OCI-LY7 (cell line): ENCODE results near the gene HCK.

Source experiments
- CTCF ChIP-seq: fragments of 200-600 bp; sonication (generic); conservative IDR thresholded peaks from 2 replicates; pipeline ENCODE4 v1.5.1; 2014; ENCODE audit warnings: mild to moderate bottlenecking, antibody characterized with exemption, low read length, moderate library complexity, mixed read lengths
- EZH2phosphoT487 ChIP-seq: fragments of 200-600 bp; sonication (generic); IDR thresholded peaks from 2 replicates; pipeline ENCODE4 v1.6.1; 2018; ENCODE audit warnings: low read depth, borderline replicate concordance, mild to moderate bottlenecking, mixed run types, antibody characterized with exemption, low read length, moderate library complexity, mixed read lengths

GRCh38 chr20:32027643-32028042 is 24.4 kb upstream of the HCK start:
- no peak for TF ChIP-seq CTCF
- no peak for TF ChIP-seq EZH2phosphoT487
